Gastroesophageal sphincter (tissue), 3 donors: ENCODE data around the gene USP24.
"Not testable (repeated sequence)": the region's sequence is repeated elsewhere in the genome, so short reads cannot be mapped to it uniquely, and the experiment has no call there.

Experiments used
- POLR2A ChIP-seq, 2 donors: fragments of 450-650 bp; IDR thresholded peaks; one replicate each; pipeline ENCODE4 v1.6.1; 2017; ENCODE audit warnings: antibody characterized with exemption in 2 of 2, mild to moderate bottlenecking in 2 of 2, moderate library complexity in 1 of 2
- TF ChIP-seq, protein P1 (sequence below), 4 experiments: fragments of 200-600 bp in 2 of 4; fragments of 450-650 bp in 2 of 4; sonication (generic) in 1 of 4; IDR thresholded peaks; one replicate each; pipeline ENCODE4 v1.5.1; 2017 to 2019; ENCODE audit warnings: antibody characterized with exemption in 4 of 4, mild to moderate bottlenecking in 2 of 4, moderate library complexity in 2 of 4

DNA sequence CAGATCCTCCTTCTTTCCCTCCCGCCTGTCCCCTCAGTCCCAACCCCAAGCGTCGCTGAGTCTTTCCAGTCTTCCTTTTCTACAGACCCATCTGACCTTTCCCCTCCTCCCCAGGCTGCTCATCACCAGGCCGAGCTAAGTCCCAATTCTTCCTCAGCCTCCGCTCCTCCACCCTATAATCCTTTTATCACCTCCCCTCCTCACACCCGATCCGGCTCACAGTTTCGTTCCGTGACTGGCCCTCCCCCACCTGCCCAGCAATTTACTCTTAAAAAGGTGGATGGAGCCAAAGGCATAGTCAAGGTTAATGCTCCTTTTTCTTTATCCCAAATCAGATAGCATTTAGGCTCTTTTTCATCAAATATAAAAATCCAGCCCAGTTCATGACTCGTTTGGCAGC lies 191.0 kb downstream of the USP24 start:
- TF ChIP-seq, protein P1, sequence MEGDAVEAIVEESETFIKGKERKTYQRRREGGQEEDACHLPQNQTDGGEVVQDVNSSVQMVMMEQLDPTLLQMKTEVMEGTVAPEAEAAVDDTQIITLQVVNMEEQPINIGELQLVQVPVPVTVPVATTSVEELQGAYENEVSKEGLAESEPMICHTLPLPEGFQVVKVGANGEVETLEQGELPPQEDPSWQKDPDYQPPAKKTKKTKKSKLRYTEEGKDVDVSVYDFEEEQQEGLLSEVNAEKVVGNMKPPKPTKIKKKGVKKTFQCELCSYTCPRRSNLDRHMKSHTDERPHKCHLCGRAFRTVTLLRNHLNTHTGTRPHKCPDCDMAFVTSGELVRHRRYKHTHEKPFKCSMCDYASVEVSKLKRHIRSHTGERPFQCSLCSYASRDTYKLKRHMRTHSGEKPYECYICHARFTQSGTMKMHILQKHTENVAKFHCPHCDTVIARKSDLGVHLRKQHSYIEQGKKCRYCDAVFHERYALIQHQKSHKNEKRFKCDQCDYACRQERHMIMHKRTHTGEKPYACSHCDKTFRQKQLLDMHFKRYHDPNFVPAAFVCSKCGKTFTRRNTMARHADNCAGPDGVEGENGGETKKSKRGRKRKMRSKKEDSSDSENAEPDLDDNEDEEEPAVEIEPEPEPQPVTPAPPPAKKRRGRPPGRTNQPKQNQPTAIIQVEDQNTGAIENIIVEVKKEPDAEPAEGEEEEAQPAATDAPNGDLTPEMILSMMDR (IDR thresholded peaks at IDR 0.05): not testable (repeated sequence)
- TF ChIP-seq POLR2A (IDR thresholded peaks at IDR 0.05): not testable (repeated sequence)
